HPDE6-E6E7 (cell line): ENCODE results near the gene VGLL4.
A peak's percentile ranks its signal among the peaks of the same experiment; 100 is the strongest.
"Not testable (repeated sequence)": the region's sequence is repeated elsewhere in the genome, so short reads cannot be mapped to it uniquely, and the experiment has no call there.

Experiments used
- DNase-seq: peaks from one replicate; pipeline ENCODE4 v3.0.0; 2011; ENCODE audit warnings: missing footprints; ENCODE audit errors: extremely low spot score

Gene VGLL4

DNA sequence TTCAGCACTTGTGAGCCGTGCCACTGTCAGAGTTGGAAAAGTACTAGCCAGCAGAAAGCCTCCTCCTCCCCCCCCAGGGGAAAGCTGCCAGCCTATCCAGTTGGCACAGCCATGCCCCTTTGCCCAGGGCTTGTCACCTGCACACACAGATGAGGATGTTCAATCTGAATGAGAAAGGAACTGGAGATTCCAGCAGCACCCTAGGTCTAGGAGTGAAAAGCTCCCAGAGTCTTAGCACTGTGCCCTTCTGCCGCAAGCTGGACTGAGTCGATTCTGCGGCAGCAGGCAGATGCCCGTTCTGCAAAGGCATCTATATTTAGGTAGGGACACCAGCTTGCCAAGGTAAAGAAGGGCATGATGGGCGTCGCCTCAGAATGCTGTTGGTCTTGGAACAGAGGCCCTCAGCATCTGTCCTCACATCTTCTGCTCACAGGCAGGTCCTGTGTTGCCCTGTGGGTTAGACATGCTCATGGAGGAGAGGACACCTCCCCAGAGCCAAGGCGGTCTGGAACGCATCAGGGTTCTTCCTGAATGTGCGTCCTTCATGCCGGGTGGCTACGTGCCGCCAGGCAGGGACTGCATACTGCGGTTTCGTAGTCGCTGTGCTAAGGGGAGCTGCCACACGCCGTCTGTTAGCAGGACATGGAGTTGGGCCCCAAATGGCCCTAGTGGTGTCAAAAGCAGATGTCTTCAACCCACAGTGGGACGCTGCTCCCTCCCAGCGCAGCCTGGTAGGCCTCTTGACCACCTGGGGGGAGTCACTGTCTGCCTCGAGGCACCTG, 109.5 kb downstream of the VGLL4 start:
- DNase-seq: no peak

DNA sequence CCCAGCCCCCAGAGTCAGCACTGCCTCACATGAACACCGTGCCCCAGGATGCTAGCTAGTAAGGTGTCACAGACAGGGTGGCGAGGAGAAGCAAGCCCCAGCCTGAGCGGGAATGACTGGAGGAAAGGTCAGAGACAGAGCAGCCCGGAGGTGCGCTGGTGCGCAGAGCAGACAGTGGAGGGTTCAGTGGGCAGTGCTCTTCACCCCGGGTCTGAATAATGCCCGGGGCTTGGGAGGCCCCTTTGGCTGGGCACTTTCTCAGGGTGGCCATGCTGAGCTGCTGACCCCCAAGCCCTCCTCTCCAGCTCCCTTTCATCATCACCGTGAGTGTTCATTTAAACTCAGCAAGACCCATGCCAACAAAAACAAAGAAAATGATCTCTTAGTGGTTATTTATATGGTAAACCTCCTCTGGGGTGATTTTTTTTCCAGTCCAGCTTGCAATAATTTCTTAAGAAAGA, 110.8 kb downstream of the VGLL4 start:
- no peak for DNase-seq

DNA sequence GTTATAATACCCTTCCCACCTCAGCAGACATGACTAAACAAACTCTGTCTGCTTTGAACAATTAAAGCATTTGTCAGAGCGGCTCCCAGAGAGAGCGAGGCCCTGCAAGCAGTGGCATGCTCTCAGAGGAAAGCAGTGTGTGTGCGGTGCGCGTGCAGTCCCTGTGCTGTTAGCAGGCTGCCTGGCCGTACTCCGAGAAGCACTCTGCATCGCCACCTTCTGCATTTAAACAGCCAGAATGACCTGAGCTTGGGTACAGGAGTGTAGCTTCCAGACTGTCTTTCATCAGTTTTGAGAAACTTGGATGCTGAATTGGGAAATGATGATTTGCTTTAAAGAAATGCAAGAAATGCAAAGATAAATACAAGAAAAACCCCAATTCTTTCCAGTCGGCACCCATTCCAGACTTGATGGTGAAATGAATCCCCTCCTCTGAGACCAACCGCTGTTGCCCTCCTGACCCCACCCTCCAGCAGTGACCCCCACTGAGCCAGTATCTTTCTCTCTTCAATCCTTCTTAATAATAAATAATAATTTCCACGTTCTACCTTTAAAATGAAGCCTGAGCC, 113.5 kb downstream of the VGLL4 start:
- DNase-seq: peak; percentile 61

DNA sequence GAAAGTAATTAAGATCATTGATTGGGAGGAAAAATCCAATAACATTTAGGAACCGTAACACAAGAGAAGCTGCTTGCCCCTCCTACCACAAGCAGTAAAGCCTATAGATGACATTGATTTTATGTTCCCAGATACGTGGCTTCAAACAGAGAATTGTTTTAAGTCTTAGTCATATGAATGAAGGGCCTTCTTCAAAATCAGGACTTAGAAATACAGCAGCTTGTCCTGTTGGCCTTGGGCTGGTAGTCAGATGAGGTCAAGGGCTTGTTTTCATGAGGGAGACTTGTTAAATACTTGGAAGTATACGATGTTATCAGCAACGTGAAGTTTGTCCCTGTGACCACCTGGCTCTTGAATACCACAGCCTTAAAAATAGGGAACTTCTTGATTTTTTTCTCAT, 114.4 kb downstream of the VGLL4 start:
- DNase-seq: no peak

DNA sequence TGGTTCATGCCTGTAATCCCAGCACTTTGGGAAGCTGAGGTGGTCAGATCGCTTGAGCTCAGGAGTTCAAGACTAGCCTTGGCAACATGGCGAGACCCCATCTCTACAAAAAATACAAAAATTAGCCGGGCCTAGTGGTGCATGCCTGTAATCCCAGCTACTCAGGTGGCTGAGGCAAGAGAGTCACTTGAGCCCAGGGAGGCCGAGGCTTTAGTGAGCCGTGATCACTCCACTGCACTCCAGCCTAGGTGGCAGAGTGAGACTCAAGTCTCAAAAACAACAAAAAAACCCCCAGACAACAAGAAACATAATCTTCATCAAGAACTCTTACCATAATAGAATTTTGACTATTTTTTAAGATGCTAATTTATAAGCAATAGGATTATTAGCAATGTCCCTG, 117.6 kb downstream of the VGLL4 start:
- not testable (repeated sequence) for DNase-seq

DNA sequence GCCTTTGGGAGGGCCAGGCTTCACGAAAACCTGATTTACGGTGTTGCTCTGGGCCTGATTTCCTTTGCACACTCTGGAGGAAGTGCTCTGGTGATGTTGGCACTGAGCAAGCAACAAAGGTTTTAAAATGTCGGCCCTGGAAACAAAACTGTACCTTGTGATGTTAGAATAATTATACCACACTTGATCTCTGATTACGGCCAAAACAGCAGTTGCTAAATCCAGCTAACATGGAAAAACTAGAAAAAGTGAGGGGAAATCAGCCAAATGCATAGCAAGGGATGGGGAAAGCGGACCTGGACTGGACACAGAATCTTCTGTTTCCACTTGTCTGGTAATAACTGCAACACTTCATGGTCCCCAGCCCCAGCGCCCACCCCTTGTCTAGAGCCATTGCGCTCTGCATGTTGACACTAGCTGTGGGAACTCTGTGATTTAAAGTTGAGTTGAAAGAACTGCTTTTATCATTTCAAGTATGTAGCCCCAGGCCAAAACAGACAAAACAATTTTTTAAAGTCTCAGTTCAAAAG, 120.1 kb downstream of the VGLL4 start:
- no peak for DNase-seq

DNA sequence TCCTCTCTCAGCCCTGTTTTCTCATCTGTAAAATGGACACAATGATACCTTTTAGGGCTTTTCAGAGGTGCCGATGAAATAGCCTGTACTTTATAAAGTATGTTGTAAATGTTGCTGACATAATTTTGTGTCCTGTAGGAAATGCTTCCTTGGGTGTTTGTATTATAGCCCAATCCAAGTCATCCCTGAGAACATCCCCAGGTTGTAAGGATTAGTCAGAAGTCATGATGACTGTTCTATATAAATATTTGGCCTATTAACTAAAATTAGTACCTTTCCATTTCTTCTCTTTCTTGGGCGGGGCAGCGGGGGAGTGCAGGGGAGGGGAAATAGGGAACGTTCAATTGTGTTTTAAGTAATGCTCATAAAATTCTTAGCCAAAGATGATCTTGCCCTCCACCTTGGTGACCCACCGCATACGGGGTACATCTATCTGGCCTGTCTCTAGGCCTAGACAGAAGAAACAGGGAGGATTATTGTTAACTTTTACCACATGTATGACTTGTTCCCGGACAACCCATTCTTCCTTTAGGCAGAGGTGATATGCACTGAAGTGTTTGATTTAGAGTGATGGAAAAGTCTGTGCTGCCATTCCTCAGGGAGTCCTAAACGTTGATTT, 120.7 kb downstream of the VGLL4 start:
- DNase-seq: no peak

DNA sequence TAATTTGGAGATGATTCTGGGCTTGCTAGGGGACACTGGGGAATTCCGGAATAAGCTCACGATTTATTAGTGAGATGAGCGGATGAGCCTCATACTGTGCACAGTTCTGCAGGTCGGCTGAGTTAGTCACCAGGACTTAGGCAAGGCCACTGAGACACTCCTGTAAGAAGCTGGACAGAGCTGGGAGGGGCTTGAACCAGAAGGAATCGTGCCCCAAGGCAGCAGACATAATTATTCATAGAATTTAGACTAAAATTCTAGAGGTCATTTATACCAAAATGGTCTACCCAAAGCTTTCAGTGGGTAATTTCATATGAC, 121.4 kb downstream of the VGLL4 start:
- no peak for DNase-seq

DNA sequence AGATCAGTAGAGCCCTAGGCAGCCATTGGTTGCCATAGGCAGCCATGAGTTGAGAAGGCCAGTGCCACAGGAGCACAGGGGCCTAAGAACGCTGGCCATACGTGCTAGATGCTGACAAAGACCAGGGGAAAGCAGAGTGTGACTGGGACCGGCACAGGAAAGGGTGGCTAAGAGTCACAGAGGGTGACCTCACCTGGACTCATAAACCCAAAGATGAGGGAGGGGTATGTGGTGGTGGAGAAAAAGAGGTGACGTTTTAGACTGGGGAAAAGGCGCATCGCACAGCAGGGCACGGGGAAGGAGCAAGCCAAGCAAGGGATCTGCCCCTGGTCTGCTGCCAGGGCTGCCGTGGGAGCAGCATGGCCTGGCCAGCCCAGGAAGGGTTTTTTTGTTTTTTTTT, 122.5 kb downstream of the VGLL4 start:
- DNase-seq: no peak

DNA sequence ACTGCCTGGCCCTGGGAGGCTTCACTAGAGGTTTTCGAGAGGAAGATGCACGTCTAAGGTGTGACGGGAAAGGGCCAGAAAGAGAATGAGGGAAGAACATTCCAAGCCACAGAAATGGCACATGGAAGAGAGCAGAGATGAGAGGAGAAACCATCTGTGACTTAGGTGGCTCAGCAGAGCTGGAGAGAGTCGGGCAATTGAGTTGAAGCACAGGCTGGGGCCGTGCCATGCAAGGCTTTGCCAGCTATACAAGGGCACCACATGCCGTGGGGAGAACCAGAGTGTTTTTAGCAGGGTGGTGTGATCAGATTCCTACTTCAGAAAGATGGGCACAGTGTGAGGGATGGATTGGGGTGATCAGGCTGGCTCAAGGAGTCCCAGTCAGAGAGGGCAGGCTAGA, 126.1 kb downstream of the VGLL4 start:
- no peak for DNase-seq

DNA sequence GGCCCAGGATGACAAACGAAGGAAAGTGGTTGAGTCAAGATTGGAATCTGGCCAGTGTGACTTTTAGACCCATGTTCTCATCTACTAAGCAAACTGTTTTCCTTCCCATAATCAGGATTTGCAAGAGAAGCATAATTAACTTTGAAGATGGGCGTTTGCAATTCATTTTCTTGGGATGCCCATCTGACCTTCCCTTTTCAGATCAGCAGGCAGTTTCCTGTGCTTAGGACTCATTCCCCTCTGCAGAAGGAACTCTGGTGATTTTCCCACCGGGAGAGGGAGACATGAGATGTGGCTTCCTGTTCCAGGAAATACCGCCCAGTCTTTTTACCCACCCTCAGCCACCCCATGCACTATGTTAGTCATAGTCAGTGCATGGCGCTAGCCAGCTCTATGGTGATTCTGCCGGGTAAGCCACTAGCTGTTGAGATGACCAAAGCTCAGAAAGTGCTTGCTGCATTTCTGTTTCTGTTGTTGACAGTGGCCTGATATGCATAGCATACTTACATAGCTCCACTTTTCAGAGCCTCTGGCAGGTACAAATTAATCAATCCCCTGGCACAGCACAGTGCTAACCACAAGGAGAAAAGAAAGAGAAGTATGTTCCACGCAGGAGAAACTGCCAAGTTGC, 129.4 kb downstream of the VGLL4 start:
- DNase-seq: no peak

DNA sequence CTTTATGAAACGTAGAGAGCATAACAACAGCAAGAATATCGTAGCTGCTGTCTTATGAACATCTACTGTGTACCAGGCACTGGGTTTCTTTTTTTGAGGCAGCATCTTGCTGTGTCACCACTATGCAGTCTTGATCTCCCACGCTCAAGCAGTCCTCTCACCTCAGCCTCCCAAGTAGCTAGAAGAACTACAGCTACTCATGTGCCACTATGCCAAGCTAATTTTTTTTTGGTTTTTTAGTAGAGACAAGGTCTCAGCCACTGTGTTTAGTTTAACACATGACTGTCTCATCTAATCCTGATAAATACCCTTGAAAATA, 129.9 kb downstream of the VGLL4 start:
- DNase-seq: no peak

DNA sequence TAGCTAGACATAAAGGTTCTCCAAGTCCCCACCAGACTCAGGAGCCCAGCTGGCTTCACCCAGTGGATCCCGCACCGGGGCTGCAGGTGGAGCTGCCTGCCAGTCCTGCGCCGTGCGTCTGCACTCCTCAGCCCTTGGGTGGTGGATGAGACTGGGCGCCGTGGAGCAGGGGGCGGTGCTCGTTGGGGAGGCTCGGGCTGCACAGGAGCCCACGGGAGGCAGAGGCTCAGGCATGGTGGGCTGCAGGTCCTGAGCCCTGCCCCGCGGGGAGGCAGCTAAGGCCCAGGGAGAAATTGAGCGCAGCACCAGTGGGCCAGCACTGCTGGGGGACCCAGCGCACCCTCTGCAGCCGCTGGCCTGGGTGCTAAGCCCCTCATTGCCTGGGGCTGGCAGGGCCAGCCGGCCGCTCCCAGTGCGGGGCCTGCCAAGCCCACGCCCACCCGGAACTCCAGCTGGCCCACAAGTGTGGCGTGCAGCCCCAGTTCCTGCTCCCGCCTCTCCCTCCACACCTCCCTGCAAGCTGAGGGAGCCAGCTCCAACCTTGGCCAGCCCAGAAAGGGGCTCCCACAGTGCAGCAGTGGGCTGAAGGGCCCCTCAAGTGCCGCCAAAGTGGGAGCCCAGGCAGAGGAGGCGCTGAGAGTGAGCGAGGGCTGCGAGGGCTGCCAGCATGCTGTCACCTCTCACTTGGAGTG, 130.4 kb downstream of the VGLL4 start:
- not testable (repeated sequence) for DNase-seq

DNA sequence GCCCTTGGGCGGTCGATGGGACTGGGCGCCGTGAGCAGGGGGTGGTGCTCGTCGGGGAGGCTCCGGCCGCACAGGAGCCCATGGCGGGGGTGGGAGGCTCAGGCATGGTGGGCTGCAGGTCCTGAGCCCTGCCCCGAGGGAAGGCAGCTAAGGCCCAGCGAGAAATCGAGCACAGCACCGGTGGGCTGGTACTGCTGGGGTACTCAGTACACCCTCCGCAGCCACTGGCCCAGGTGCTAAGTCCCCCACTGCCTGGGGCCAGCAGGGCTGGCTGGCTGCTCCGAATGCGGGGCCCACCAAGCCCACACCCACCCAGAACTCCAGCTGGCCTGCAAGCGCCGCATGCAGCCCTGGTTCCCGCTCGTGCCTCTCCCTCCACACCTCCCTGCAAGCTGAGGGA, 132.1 kb downstream of the VGLL4 start:
- not testable (repeated sequence) for DNase-seq

DNA sequence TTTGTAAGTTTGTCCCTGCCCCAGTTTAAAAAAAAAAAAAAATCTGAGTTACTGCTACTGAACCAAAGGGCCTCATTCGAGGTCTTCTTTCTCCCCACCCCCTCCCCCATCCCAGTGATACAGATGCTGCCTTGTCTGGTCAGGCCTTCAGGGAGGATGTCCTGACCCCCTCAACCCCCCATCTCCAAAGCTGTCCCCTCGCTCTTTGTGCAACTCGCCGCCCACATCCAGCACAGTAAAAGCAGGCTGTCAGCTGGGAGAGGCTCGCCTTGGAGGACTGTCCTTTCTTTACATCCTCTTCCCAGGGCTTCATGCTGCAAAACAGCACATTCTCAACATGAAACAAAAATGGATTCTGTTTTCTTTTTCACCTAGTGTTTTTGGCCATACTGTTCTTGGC, 133.4 kb downstream of the VGLL4 start:
- no peak for DNase-seq

DNA sequence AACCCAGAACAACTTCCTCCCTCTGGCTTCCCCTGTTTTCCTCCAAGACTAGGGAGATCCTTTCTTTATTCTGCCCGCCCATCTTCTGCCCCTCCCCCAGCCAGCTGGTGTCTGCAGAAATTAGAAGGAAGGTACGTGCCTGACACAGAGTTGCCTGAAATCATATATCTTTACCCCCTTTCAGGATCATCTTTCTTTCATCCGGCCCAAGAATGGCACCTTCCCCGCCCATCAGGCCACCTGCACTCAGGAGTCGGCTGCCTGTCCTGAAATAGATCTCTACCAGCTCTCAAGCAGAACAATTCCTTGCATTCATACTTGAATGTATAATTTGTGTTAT, 133.7 kb downstream of the VGLL4 start:
- DNase-seq: no peak

DNA sequence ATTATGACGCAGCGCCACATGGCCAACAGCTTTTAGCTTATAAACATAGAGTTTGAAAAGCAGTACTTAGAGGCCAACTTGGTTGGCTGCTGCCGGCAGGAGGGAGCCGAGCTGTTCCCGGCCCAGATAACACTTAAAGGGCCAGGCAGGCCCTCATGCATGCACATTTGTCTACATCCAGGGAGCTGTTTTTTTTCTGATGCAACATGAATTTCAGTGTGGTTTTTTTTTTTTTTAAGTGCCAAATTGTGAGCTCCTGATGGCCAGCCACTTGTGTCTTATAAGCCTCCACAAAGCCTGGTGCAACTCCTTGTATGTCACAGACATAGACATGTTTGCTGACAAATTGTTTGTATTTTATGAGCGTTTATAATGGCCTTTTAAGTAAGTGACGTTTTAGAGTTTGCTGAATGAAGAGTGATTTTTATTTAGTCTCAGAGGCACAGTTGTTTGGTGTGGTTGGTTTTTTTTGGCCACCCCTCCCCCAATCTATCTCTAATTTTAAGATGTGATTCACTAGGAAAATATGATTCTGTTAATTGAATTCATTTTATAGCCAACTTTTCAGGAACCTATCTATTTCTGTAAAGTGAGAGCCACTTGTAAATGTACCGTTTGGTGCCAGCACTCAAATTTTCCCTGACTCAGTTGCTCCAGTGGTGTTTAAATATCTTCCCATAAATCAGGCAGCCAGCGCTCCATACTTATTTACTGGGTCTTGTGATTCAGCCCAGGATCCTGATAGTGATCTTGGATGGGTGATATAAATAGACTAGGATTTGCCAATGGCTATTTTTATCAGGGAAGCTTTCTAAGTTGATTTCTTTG, 134.3 kb downstream of the VGLL4 start:
- no peak for DNase-seq

DNA sequence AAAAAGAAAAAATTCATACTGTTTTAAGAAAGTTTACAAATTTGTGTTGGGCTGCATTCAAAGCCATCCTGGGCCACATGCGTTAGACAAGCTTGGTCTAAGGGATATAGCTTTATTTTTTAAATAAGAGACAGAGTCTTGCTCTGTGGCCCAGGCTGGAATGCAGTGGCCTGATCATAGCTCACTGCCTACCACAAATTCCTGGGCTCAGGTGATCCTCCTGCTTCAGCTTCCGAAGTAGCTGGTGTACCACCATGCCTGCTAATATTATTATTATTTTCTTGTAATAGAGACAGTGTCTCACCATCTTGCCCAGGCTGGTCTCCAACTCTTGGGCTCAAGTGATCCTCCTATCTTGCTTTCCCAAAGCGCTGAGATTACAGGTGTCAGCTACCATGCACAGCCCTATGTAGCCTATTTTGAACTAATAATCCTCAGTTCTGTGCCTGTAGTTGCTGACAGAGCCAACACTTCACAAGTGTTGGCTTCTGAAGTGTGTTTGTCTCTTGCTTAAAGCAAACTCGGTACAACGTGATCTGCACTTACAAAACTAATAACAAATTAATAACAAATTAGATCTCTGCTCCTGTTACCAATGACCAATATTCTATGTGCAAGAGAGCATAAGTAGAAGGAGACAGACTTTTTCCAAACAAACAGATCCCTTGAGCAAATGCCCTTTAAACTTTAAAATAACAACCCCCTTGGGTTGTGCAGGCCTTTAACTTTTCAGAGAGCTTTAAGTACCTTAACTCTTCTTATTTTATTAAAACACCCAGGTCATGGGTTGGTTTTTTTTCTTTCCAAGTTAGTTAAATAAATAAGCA, 135.2 kb downstream of the VGLL4 start:
- no peak for DNase-seq

DNA sequence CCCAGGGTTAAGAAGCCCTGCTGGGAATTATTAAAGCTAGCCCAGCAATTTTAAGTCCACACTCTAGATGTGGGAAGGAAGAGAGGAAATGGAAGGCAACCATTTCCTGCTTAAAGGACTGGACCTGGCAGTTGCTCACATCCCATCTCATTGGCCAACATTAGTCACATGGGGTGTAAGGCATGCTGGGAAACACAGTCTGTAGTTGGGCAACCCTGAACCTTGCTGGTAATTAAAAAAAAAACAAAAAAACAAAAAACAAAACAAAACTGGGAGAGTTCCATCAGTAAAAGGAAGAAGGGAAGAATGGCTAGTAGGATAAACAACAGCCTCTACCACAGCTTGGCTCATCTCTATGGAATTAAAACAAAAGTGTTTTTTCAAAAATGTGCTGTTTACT, 136.0 kb downstream of the VGLL4 start:
- no peak for DNase-seq
